Nucleus accumbens (tissue), 56 donors: ENCODE results near the gene EIF4G2.

Source experiments
- DNase-seq, 56 donors: peaks; one replicate each; lab custom pipeline; 2025; lab: John Stamatoyannopoulos, UW

The EIF4G2 gene

DNA sequence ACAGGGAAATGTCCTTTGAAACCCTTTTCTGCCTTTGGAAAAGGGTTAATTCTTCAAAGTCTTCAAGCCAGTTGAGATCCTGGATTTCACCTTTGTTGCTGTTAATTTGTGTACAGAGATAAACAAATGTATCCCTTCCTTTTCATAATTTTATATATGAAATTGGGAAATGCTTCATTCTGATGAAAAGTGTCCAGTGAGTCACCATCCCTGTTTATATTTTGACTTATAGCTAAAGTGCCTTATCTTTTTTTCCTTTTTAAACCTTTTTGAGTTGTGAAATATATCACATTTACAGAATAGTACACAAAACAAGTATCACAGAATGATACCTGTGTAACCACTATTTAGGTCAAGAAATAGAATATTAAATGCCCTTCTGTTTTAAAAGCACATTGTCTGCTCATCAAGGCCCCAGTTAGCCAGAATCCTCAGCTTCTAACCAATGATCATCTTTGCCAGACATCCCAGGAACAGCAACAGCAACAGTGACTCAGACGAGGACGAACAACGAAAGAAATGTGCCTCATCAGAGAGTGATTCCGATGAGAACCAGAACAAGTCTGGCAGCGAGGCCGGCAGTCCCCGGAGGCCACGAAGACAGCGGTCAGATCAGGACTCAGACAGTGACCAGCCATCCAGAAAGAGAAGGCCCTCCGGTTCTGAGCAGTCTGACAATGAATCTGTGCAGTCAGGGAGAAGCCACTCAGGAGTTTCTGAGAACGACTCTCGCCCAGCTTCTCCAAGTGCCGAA, 30.3 kb downstream of the EIF4G2 start:
- DNase-seq = peak in 4 of 56 donors; percentile 4 to 41 (median 13)

DNA sequence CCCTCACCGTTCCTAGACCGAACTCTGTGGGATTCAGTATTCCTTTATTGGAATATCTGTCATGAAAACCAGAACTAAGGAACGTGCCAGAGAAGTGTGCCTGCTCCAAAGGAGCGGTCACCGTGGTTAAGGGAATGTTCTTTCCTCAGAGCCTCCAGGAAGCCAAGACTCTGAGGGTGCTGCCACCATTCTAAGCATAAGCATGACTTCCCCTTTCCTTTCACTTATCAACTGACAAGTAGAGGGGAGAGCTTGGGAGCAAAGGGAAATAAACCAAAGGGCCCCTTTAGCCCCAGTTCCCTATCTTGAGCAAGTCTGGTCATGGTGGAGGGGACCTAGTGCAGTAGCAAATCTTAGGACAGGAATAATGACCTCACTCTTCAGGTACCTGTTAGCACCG, 30.9 kb downstream of the EIF4G2 start:
- no peak for DNase-seq

DNA sequence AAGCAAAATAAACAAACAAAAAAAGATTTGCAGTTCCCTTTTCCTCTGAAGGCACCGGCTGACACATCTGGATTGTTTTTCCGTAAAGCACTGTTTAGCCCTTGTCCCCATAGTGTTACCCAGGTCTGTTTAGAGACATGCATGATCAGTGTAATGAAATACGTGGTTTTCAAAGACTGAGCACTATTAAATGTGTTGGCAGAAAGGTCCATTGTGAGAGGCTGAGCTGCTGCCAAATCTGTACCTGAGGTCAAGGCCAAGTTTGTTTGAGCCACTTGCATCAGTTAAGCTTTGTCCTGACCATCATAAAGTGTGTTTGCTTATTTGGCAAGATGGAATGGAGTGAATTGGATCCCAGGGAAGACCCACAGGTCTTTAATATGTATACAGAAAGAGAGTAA, 31.3 kb downstream of the EIF4G2 start:
- DNase-seq = no peak

DNA sequence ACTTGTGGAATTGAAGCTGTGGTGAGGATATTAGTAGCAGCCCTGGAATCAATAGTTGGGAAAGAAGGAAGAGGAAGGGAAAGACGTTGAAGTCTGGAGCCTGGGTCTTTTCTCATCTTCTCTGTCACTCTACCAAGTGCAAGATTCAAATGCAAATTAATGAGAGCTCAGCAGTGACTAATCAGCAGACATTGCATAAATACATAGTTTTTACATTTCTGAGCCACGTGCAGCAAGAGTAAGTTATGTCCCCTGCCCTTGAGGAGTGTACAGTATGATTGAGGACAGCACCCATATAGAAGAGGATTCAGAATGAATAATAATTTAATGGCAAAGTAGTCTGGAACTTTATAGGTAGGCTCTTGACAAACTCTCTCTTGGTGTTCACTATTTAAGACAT, 33.9 kb downstream of the EIF4G2 start:
- no peak for DNase-seq

DNA sequence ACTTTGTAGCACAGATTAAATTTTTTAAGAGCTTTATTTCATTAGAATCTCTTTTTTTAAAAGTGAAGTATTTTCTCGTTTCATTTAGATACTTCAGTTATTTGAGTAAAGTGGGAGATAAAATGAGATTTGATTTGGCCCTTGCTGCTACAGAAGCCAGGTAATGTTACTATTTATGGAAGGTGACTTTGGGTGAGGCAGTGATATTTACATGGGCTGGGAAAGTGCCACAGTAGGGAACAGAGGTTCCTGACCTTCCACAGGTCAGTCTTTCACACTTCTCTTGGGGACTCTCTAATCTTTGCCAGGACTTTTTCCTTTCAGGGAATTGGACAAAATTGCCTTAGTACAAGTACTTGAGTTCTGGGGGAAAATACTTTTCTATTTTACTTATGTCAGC, 37.3 kb downstream of the EIF4G2 start:
- DNase-seq = no peak

DNA sequence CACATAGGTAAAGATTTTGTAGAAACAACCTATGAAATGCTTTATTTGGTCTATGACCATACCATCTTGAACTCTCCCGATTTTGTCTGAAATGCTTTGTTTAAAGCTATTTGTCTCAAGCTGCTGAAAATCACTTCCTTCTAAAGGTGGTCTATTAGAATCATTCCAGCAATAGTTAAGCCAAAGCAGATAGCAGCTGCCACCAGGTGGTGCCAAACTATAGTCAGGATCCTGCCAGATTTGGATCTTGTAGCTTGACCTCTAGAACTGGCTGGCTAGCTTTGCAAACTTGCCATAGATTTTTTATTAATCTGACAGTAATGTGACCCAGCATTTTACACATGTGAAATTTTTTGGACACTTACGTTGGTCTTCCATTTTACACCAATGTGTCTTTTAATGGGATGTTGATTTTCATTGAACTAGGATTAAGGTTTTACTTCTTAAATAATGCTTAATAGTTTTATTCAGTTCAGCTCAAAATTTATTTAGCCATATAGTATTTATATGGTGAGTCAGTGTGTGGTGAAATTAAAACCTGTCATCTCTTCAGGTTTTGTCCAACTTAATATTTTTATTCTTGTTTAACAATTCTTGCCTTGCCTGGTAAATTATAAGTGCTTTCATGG, 38.0 kb downstream of the EIF4G2 start:
- peak in 19 of 56 donors; percentile 2 to 70 (median 15) for DNase-seq

DNA sequence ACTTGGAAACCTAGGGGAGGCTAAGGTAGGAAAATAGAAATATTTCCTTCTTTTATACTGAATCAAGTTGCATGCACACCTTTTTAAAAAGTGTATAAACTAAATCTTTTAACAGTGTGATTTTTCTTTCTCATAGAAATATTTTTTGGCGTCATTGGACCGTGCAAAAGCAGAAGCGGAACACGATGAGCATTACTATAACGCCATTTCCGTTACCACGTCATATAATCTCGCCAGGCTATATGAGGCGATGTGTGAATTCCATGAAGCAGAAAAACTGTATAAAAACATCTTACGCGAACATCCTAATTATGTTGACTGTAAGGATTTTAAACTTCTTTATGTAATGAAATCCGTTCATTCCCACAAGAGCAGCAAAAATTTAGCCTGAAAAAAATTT, 44.3 kb downstream of the EIF4G2 start:
- no peak for DNase-seq

DNA sequence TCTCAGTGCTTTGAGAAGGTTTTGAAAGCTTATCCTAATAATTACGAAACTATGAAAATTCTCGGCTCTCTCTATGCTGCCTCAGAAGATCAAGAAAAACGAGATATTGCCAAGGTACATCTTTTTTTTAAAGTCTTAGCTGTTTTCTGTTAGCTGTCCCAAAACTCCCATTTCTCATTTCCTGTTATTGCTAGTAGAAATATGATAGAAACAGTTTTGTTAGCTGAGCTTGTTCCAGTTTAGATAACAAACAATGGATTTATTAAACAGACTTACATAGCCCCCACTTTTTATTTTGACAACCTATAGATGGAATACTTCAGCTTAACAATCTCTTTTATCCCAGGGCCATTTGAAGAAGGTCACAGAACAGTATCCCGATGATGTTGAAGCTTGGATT, 45.0 kb downstream of the EIF4G2 start:
- DNase-seq = no peak

DNA sequence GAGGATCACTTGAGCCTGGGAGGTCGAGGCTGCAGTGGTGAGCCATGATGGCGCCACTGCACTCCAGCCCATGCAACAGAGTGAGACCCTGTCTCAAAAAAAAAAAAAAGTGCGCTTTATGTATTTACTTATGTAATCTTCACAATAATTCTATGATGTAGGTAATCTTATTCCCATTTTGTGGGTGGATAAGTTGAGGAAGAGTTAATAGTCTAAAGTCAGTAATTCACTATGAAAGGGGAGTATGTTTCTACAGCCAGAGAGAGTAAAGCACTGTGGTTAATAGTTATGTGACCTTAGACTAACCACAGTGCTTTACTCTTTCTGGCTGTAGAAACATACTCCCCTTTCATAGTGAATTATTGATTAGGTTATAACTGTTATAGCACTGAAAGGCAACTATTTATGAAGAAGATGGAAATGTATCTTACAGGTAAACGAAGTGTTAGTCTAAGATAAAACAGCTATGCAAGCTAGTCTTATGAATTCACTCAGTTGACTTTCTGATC, 45.8 kb downstream of the EIF4G2 start:
- DNase-seq = no peak

DNA sequence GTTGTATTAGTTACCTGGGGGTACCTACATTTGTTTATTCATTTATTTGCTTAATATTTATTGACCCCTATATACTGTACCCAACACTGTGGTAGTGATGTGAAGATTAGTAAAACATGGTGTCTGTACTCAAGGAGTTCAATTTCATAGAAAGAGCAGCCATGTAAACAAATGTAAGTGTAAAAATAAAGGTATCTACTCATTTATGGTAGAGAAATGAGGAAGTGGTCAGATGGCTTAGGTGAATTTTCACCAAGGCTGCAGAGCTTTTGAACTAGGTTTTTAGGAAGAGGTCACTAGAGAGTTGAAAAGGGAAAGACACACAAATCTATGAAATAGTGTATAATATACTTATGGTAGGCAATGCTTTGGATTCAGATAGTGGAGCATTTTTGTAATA, 46.5 kb downstream of the EIF4G2 start:
- no peak for DNase-seq

DNA sequence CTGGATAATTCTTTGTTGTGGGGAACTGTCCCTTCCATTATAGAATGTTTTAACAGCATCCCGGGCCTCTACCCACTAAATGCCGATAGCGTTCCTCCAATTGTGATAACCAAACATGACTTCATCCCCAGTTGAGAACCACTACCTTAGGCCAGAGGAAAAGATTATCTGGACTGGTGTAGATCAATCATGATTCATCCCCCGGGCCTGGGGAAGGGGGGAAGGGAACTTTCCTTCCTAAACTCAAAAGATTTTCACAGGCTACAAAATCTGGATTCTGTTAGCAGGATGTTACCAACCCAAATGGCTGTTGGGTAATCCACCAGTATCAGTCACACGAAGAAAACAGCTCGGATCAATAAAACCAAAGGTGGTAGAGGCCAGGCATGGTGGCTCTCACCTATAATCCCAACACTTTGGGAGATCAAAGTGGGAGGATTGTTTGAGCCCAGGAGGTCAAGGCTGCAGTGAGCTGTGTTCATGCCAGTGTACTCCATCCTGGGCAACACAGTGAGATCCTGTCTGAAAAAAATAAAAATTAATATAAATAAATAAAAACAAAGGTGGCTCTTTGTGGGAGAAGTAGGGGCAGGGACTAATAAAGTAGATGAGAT, 47.5 kb downstream of the EIF4G2 start:
- no peak for DNase-seq

DNA sequence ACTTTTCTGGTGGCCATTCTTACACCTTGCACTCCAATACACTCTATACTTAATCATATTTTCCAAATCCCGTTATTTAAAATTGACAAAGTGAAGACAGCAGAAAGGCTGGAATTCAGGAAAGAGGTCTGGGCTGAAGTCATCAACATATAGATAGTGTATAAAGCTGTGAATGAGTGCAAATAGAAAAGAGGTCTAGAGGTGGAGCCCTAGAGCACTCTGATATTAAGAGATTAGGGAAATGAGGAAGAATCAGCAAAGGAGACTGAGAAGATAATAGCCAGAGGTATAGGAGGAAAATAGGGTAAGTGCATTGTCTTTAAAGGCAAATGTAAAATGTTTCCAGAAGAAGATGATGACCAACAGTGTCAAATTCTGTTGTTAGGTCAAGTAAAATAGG, 49.8 kb downstream of the EIF4G2 start:
- no peak for DNase-seq

DNA sequence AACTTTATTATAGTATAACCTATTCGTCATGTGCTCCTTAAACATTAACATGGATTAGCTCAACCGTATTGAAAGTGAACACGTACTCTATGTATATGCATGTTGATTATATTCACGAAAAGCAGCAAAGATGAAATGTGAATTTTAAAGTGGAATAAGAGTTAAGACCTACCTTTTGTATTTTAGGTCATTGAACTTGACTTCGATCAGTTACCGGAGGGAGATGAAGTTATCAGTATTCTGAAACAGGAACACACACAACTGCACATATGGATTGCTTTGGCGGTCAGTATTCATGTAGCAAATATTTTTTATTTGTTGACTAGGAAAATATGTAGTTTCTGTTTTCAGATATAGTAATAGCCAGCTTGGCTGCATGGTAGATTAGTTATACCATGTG, 56.2 kb downstream of the EIF4G2 start:
- no peak for DNase-seq

DNA sequence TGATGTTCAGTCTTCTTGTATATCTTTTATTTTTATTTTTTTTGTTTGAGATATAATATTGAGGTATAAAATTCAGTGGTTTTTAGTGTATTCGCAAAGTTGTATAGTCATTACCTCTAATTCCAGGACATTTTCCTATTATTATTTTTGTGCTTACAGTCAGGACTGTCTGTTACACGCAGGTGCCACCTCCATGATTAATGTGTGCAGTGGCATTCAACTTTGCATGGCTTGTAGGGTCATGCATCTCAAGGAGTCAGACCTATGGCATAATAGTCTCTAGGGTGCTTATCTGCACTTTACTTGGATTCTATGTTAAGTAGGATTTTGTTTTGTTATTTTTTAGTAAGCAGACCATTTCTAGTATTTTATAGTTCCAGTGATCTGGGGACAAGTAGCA, 56.7 kb downstream of the EIF4G2 start:
- DNase-seq = no peak

DNA sequence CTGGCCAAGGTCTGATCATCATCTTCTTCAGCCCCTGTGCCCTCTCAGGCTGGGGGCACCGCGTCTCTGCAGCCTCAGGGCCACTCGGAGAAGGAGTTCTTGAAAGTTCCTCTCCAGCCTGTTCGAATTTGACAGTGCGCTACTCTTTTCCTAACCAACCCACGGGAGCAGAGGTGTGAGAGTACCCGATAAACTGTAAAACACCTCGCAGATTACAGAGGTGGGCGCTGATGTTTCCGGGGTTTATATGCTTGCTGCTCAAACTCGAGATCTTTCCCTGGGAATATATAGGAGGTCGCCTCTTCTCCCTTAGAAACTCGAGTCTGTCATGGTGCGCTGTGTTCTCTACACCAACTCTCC, 57.2 kb downstream of the EIF4G2 start:
- peak in 5 of 56 donors; percentile 38 to 56 (median 51) for DNase-seq

DNA sequence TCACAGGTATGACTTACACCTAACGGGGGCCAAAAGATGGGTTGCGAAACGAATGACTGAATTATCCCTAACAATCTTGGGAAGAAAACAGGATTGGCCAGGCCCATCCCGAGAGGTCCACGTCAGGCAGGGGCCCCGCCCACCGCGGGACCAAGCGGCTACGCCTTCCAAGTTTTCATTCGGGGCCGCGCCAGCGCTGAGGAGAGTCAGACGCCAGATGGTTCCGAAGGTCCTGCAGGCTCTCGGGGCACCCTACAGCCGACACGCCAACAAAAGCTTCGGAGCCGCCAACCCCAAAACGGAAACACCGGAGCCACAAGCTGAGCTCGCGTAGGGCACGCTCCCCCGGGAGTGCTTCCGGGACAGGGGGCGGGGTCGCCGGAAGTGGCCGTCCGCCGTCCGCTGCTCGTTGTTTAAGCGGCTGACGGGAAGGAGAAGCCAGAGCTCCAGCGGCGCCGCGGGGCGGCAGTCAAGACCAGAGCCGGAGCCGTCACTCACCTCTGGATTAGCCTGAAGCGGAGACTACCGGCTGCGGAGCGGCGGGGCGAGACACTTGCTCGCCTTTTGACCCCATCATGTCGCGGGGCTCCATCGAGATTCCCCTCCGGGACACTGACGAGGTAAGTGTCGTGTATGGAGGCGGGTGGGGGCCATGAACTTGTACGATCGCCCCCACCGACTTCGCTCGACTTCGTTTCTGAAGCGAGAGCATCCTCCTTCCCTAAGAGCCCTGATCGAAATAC, 57.7 kb downstream of the EIF4G2 start, which contains the start of gene CTR9:
Gene CTR9 (plus strand): TSS at position 409 of the 743 bp plus-strand sequence. CDS start 167 bp downstream, at position 576.
- peak; percentile 57 to 95 (median 90) for DNase-seq

DNA sequence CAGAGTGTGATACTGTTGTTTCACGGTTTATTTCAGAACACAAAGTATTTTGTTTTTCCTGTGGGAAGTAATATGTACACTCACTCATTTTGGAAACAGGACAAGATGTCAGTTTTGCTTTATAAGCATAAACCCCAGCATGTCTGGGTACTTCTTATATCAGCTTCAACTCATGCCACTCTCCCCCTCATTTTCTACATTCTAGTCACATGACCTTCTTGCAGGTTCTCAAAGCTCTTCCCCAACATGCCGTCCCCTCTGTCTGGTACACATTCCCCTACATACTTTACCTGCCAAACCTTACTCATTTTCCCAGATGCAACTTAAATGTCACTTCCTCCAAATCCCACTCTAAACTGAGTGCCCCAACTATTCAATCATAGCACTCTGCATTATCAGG, 59.2 kb downstream of the EIF4G2 start:
- no peak for DNase-seq

DNA sequence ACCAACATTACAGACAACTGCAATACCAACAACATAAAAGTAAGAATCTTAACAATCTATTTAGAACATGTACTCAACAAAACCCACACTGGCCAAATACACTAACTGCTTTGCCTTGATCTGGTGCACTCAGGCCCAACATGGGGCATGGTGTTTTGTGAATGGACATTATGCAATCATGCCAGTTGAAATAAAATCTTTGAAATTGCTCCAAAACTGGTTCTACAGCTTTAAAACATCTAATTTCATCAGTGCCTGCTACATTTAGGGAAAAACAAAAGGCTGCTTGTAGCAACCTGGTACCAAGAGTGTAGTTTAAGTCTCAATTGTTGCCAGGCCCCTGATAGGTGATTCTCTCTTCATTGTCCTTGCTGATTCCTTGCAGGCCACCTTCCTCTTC, 61.0 kb downstream of the EIF4G2 start:
- DNase-seq = no peak
